NCI-H146 treated with DMSO at 0.1 percent for 48 hours (cell line): ENCODE data around the gene NAAA.
"Not testable (repeated sequence)": the region's sequence is repeated elsewhere in the genome, so short reads cannot be mapped to it uniquely, and the experiment has no call there.

Experiments used
- DNase-seq: peaks from one replicate; lab custom pipeline; 2025; ENCODE audit not compliant: unreplicated experiment; lab: John Stamatoyannopoulos, UW

Gene NAAA

DNA sequence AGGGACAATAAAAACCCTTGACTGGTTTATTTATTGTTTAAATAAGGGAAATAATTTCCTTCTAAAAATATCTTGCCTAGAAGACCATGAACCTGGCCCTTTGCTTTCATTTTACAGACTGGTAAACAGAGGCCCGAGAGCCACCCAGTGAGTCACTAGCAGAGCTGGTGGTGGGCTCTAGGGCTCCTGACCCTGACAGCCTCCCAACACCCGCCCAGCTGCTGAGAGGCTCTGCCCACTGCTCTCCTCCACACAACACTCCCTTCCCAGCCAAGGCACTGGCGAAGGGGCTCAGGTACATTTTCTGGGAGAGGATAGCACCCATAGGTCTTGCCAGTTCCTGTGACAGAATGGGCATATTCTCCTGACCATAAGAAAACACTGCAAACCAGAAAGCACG, 20.5 kb downstream of the NAAA start:
- no peak for DNase-seq

DNA sequence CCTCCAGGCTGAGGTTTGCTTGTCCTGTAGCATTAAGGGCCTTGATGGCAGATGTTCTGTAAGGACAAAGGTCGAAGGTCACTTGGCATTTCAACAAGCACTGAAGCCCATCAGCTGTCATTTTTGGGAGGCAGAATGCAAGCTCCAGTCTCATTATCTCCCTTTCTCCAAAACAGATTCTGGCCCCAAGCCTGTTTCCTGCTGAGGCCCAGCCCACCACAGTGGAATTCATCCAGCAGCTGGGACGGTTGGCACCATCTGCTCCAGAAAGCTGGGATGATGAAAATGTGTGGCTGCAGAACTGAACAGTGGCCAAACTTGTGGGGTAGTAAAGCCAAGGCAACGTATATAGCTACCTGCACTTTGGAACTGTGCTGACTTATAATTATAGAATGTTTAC, 20.9 kb downstream of the NAAA start:
- DNase-seq, result no peak

GRCh38 chr4:75916091-75916661, 24.6 kb downstream of the NAAA start:
- DNase-seq, result peak; percentile 37

GRCh38 chr4:75912968-75913367, 27.8 kb downstream of the NAAA start:
- no peak for DNase-seq

GRCh38 chr4:75910831-75911230, 30.0 kb downstream of the NAAA start:
- not testable (repeated sequence) for DNase-seq

- DNase-seq, result no peak
These were observed 31.4 kb downstream of the NAAA start for GRCh38 chr4:75909405-75909804.

- no peak for DNase-seq
These were observed 32.3 kb downstream of the NAAA start for GRCh38 chr4:75908555-75908954.

DNA sequence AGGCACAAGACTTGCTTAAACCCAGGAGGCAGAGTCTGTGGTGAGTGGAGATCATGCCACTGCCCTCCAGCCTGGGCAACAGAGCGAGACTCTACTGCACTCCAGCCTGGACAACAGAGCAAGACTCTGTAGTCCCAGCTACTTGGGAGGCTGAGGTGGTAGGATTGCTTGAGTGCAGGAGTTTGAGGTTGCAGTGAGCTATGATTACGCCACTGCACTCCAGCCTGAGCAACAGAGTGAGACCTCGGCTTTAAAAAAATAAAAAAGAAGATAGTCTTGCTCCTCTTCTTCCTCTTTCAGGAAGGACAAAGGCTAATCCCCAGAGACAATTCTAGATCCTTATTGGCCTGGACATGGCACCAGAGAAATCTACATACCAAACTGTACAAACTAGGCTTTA, 32.8 kb downstream of the NAAA start:
- DNase-seq, result no peak

DNA sequence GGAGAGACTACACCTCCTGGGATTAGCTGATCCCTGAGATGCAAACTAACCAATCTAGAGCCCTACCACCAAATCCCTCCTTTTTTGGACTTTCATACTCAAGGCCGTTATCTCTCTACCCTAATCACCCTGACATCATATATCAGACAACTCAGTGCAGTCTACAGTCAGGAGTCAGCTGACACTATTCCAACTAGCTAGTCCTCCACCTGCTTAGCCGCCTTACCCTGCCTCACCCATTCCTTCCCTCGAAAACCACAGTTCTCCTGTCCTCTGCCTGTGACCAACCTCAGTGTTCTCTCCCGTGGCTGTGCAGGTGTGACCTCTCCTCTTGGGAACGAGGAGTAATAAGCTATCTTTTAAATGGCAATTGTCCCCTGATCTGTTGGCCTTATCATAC, 36.7 kb downstream of the NAAA start:
- DNase-seq, result no peak

GRCh38 chr4:75902352-75902751, 38.5 kb downstream of the NAAA start, which contains the start of gene PPEF2:
Gene PPEF2 (minus strand): TSS chr4:75902452. CDS start chr4:75896325, 6,127 bp downstream.
- DNase-seq, result no peak

GRCh38 chr4:75898536-75898935, 42.3 kb downstream of the NAAA start:
- no peak for DNase-seq

- DNase-seq, result peak; percentile 36
These were observed 45.0 kb downstream of the NAAA start for GRCh38 chr4:75895744-75896314.

GRCh38 chr4:75892508-75892907, 48.3 kb downstream of the NAAA start:
- no peak for DNase-seq

GRCh38 chr4:75891611-75892010, 49.2 kb downstream of the NAAA start:
- DNase-seq, result no peak

DNA sequence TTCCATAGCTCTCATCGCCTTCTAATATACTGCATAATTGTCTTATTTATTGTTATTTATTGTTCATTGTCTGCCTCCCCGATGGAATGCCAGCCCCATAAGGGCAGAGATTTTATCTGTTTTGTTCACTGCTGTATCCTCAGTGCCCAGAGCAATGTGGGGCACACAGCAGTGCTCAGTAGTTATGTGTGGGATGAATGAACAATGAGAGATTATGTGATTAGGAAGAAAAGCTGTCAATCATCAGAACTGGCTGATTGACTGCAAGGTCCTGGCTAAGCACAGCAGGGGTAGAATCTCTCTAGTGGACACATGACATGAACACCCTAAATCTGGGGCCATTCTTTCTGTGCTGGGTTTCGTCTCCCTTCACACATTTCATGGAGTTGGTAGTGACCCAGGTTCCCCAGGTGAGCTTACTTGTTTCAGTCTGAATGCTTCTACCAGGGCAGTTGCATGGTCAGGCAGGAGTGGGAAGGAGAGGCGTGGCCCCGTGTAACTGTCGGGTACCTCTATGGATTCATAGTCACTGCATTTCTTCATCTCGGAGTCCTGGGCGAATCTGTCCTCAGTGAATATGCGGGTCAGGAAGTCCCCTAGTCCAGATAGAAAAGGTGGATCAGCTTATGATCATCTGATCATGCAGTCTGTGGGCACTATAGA, 51.1 kb downstream of the NAAA start:
- DNase-seq, result no peak

- no peak for DNase-seq
These were observed 54.7 kb downstream of the NAAA start for GRCh38 chr4:75886104-75886503.

DNA sequence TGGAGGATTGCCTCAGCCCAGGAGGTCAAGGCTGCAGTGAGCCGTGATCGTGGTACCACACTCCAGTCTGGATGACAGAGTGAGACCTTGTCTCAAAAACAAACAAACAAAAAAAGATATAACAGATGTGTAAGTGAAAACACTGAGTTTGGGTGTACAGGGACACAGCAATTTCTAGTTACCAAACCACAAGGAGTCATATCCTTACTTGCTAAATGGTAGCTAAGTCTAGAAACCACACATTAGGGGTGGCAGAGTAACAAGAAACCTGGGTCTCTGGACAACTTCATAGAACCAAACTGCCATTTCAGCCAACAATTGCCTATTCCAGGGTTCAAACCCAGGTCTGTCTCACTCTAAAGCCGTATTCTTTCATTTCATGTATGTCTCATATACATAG, 59.3 kb downstream of the NAAA start:
- DNase-seq, result no peak

DNA sequence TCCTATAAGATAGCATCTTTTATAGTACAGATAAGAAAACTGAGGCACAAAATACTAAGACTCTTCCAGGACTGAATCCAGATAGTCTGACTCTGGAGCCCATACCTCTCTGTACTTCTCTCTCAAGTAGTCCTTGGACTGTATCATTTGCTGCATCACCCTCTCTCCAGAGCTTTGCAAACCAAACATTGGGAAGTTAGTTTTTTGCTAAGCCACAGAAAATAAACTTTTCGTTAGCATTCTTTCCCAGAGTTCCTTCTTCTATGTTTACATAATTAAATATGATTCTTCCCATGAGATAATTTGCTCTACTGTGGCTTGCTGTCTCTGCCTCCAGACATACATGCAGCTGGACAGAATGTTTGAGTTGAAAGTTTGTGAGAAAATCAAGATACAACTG, 60.5 kb downstream of the NAAA start:
- no peak for DNase-seq

DNA sequence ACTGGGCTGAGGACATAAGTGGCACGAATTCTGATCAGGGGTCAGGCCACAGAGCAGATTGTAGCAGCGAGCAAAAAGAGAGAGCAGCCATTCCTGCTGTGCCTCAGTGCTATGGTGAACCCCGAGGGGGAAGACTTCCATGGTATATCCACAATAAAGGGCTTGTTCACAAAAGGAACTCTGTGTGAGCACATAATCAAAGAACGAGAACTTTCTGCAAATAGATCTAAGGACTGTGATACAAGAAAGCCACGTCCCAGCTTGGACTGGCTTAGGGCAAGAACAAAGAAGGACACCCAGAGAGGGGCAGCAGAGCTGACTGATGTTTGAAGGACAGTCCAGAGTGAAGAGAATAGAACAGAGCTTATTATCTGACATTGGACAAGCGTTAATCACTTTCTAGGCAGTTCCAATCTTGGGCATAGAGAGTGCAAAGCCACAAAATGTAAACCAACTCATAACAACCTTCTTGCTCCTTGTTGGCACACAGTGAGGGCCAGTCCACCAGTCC, 62.5 kb downstream of the NAAA start:
- DNase-seq, result no peak

DNA sequence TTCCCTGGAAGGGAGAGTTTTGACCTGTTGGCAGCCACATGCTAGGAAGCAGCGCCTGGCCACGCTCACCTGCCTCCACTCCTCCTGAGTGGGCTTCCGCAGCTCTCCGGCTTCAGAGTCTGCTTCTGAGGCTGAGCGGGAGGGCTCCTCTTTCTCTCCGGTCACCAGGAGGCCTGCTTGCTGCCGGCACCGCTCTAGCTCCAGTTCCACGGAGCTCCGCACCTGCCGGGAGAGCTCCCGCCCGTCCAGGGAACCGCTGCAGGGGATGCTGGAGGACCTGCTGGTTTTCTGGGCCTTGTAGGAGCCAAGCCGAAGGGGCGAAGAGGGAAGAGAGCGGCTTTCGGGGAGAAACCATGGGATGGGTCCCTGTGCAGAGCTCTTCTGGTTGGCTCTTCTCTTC, 64.6 kb downstream of the NAAA start:
- no peak for DNase-seq

DNA sequence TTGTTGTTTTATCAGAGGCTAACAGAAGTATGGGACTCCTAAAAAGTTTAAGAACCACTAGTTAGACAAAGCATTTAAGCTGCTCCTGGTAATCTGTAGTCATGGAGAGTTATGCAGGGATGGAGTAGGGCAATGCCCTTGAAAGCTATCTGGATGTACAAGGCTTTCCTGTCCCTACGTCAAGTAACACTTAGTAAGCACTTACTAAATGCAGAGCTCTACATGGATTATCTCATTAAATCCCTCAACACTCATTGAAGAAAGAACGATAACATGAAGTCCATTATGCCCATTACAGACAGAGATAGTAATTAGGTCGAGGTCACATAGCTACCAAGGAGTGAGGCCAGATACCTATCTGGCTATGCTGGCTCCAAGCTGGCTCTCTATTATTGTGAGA, 71.7 kb downstream of the NAAA start:
- DNase-seq, result no peak

- no peak for DNase-seq
These were observed 73.7 kb downstream of the NAAA start for GRCh38 chr4:75867130-75867529.
